ENCODE data around the gene MIR17HG. TPM values are rescaled to one million over a fixed set of nuclear protein-coding genes. Genes with fewer than 3 reads are reported as not detected.

The MIR17HG gene
- total RNA-seq, 1 donor from 2014 or later: 40.6 TPM

GRCh38 chr13:91356919-91357612, 9.6 kb downstream of the MIR17HG start:
- no peak for TF ChIP-seq CTCF (conservative IDR thresholded peaks at IDR 0.05)
- Mint-ChIP-seq H3K9me3 (no peaks in the 10 kb centered on the region), H3K36me3 (ENCODE audit: low read depth) (peaks cover 38% of the 10 kb centered on the region), H3K27me3 (ENCODE audit: low read depth) (peaks cover 7% of the 10 kb centered on the region), H3K4me1 (peaks cover 80% of the 10 kb centered on the region), H3K27ac (ENCODE audit: unreplicated experiment) (no peak overlapping the region), H3K4me3 (peak overlapping the region; percentile 8)
- no peak for DNase-seq (ENCODE audit: low read depth, low spot score)

GRCh38 chr13:91357613-91358386, 10.3 kb downstream of the MIR17HG start:
- Mint-ChIP-seq H3K4me3 (peak overlapping the region; percentile 8), H3K27ac (ENCODE audit: unreplicated experiment) (no peak overlapping the region), H3K27me3 (ENCODE audit: low read depth) (peaks cover 7% of the 10 kb centered on the region), H3K9me3 (no peaks in the 10 kb centered on the region), H3K36me3 (ENCODE audit: low read depth) (peaks cover 36% of the 10 kb centered on the region), H3K4me1 (peaks cover 74% of the 10 kb centered on the region)
- DNase-seq (ENCODE audit: low read depth, low spot score): no peak
- TF ChIP-seq CTCF (conservative IDR thresholded peaks at IDR 0.05): no peak

- no peak for TF ChIP-seq CTCF (conservative IDR thresholded peaks at IDR 0.05)
- DNase-seq (ENCODE audit: low read depth, low spot score): no peak
- Mint-ChIP-seq H3K27ac (ENCODE audit: unreplicated experiment) (no peak overlapping the region), H3K9me3 (no peaks in the 10 kb centered on the region), H3K4me3 (peak overlapping the region; percentile 1), H3K4me1 (peaks cover 70% of the 10 kb centered on the region), H3K36me3 (ENCODE audit: low read depth) (peaks cover 35% of the 10 kb centered on the region), H3K27me3 (ENCODE audit: low read depth) (peaks cover 3% of the 10 kb centered on the region)
Measured at GRCh38 chr13:91358387-91358782, 10.9 kb downstream of the MIR17HG start.

- H3K27ac Mint-ChIP-seq (ENCODE audit: unreplicated experiment): no peak overlapping the region
- peaks cover 63% of the 10 kb centered on the region for H3K4me1 Mint-ChIP-seq
- DNase-seq (ENCODE audit: low read depth, low spot score): no peak
Measured at GRCh38 chr13:91359111-91359510, 11.6 kb downstream of the MIR17HG start.

GRCh38 chr13:91359631-91360030, 12.1 kb downstream of the MIR17HG start:
- no peak overlapping the region for H3K27ac Mint-ChIP-seq (ENCODE audit: unreplicated experiment)
- H3K27me3 Mint-ChIP-seq (ENCODE audit: low read depth): peaks cover 3% of the 10 kb centered on the region
- no peak for DNase-seq (ENCODE audit: low read depth, low spot score)
- peak overlapping the region; percentile 21 for H3K4me3 Mint-ChIP-seq
- no peaks in the 10 kb centered on the region for H3K9me3 Mint-ChIP-seq
- peaks cover 57% of the 10 kb centered on the region for H3K4me1 Mint-ChIP-seq
- no peak for TF ChIP-seq CTCF (conservative IDR thresholded peaks at IDR 0.05)
- H3K36me3 Mint-ChIP-seq (ENCODE audit: low read depth): peaks cover 31% of the 10 kb centered on the region

More at GRCh38 chr13:91359111-91359510, 11.6 kb downstream of the MIR17HG start:
- peaks cover 31% of the 10 kb centered on the region for H3K36me3 Mint-ChIP-seq (ENCODE audit: low read depth)
- H3K27me3 Mint-ChIP-seq (ENCODE audit: low read depth): peaks cover 3% of the 10 kb centered on the region
- no peaks in the 10 kb centered on the region for H3K9me3 Mint-ChIP-seq
- no peak for TF ChIP-seq CTCF (conservative IDR thresholded peaks at IDR 0.05)
- peak overlapping the region; percentile 21 for H3K4me3 Mint-ChIP-seq
